ENCODE data around the gene DIP2C. TPM values are rescaled to one million over a fixed set of nuclear protein-coding genes. Genes with fewer than 3 reads are reported as not detected.

The DIP2C gene
- total and polyA plus RNA-seq, 2 experiments from 2014 or later, result 9.1 to 15.8 TPM

DNA sequence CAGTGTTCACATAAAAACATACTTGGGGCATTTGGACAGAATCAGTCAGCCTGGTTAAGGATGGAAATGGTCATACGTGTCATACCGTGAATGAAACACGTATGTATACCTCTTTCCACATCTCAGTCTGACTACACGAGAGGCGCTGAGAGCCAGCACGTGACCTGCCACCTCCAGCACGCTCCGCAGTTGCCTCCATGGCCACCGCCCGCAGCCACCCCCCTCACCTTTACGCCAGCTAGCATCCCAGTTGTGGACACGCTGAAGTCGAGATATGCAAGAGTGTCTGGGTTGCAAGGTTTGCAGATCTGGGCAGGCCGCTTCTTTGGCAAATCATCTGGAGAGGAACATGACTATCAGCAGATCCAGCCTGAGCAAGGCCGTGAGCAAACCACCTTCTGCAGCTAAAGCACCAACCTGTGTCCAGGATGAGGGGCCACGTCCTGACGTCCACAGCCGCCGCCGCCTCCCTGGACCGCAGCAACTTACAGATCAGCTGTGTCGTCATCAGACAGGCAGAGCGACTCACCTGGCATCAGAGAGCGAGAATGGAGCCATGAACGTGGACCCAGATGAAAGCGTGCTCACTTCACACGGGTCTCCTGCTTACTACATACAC is 344.8 kb downstream of the DIP2C start:
- Histone ChIP-seq H3K36me3 (peaks cover 7% of the 10 kb centered on the region), H3K27ac (no peak overlapping the region), H3K9me3 (ENCODE audit: low read depth) (no peaks in the 10 kb centered on the region), H3K27me3 (no peaks in the 10 kb centered on the region), H3K4me1 (ENCODE audit: low read depth) (no peaks in the 10 kb centered on the region), H3K4me3 (no peak overlapping the region)
- no peak for DNase-seq (ENCODE audit: low read depth in 1 of 2, low spot score in 1 of 2)
- TF ChIP-seq, protein P1, sequence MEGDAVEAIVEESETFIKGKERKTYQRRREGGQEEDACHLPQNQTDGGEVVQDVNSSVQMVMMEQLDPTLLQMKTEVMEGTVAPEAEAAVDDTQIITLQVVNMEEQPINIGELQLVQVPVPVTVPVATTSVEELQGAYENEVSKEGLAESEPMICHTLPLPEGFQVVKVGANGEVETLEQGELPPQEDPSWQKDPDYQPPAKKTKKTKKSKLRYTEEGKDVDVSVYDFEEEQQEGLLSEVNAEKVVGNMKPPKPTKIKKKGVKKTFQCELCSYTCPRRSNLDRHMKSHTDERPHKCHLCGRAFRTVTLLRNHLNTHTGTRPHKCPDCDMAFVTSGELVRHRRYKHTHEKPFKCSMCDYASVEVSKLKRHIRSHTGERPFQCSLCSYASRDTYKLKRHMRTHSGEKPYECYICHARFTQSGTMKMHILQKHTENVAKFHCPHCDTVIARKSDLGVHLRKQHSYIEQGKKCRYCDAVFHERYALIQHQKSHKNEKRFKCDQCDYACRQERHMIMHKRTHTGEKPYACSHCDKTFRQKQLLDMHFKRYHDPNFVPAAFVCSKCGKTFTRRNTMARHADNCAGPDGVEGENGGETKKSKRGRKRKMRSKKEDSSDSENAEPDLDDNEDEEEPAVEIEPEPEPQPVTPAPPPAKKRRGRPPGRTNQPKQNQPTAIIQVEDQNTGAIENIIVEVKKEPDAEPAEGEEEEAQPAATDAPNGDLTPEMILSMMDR (IDR thresholded peaks at IDR 0.05; ENCODE audit: low read depth, low read length), result no peak

DNA sequence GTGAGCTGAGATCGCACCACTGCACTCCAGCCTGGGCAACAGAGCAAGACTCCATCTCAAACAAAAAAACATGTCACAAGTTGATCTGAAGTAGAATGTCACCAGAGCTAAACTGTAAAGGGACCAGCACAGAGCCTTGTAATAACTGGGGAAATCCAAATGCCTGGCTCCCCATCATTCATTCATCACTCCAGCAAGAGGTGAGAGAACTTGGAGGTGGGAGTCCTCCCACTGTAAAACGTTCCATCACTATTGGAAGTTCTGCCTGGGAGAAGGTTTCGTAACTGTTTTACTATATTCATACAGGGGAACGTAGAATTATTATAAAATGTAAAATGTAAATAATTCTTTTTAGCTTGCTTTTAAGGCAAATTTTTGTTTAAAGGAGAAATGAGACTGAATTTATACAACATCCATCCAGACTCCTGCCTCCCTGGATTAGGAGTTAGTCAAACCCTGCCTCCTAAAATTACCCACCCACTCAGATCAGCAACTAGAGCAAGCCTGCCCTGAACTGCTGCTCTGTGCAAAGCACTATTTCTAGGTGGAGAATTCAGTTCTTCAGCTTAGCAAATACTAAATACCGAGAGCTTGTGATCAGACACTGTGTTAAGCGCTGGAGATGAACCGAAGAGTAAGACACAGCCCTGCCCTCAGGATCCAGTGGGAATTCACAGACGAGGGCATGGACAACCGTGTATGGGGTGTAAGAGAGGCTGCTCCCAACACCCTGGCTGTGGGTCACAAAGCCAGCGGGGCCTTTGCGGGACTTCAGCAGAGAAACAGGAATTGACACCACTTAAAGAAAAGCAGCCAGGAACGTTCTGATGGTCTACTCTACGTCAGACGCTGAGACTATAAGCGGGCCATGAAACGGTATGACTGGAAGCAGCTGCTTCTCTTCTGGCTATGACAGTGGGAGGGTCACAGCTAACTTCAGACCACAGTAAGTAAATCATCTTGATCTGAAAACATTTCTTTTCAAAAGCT is 345.9 kb downstream of the DIP2C start:
- no peak overlapping the region for H3K27ac ChIP-seq
- H3K4me3 ChIP-seq, result no peak overlapping the region
- TF ChIP-seq, protein P1 (IDR thresholded peaks at IDR 0.05; ENCODE audit: low read depth, low read length), result no peak
- no peaks in the 10 kb centered on the region for H3K27me3 ChIP-seq
- peaks cover 3% of the 10 kb centered on the region for H3K36me3 ChIP-seq
- no peak for DNase-seq (ENCODE audit: low read depth in 1 of 2, low spot score in 1 of 2)
- no peaks in the 10 kb centered on the region for H3K4me1 ChIP-seq (ENCODE audit: low read depth)
- no peaks in the 10 kb centered on the region for H3K9me3 ChIP-seq (ENCODE audit: low read depth)

DNA sequence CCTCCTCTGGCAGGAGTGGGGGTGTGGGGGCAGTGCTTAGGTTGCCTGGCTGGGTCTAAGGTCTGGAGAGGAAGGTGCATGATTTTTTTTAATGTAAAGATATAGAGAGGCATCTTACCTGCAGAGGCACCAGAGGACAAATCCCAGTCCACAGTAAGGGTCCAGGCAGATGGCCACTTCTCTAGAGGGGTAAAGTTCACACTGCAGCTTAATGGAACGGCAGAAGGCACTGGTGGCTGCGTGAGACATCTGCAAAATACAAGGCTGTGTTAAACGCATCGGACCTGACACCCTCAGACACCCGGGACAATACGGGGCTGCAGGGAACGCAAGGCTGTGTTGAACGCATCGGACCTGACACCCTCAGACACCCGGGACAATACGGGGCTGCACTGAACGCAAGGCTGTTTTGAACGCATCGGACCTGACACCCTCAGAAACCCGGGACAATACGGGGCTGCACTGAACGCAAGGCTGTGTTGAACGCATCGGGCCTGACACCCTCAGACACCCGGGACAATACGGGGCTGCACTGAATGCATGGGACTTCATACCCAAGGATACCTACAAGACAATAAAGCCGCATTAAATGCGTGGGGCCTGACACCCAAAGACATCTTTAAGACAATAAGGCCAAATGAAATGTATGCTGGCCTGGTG is 348.3 kb downstream of the DIP2C start:
- TF ChIP-seq, protein P1 (IDR thresholded peaks at IDR 0.05; ENCODE audit: low read depth, low read length), result no peak
- H3K36me3 ChIP-seq, result peaks cover 3% of the 10 kb centered on the region
- DNase-seq (ENCODE audit: low read depth in 1 of 2, low spot score in 1 of 2), result no peak
- no peak overlapping the region for H3K4me3 ChIP-seq
- H3K27ac ChIP-seq, result no peak overlapping the region
- H3K27me3 ChIP-seq, result no peaks in the 10 kb centered on the region
- no peaks in the 10 kb centered on the region for H3K9me3 ChIP-seq (ENCODE audit: low read depth)
- H3K4me1 ChIP-seq (ENCODE audit: low read depth), result no peaks in the 10 kb centered on the region

DNA sequence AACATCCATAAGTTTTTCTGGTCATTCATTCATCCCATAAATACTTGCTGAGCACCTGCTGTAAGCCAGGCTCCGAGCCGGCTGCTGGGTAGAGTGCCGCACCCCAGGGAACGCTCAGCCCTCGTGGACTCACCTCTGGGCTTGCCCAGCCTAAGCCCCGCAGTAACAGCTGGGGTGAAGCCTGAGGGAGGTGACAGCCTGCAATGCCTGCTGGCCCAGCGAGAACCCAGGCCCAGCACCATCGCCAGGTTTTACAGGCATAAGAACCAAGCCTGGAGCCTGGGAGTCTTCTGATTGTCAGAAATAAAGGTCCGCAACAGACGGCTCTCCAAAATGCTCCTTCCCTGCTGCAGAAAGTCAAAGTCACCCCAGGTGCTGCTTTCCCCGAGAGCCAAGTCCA is 348.8 kb downstream of the DIP2C start:
- TF ChIP-seq, protein P1 (IDR thresholded peaks at IDR 0.05; ENCODE audit: low read depth, low read length), result no peak
- Histone ChIP-seq H3K4me1 (ENCODE audit: low read depth) (no peaks in the 10 kb centered on the region), H3K27me3 (no peaks in the 10 kb centered on the region), H3K4me3 (no peak overlapping the region), H3K9me3 (ENCODE audit: low read depth) (no peaks in the 10 kb centered on the region), H3K36me3 (peaks cover 3% of the 10 kb centered on the region), H3K27ac (no peak overlapping the region)
- DNase-seq (ENCODE audit: low read depth in 1 of 2, low spot score in 1 of 2), result no peak

DNA sequence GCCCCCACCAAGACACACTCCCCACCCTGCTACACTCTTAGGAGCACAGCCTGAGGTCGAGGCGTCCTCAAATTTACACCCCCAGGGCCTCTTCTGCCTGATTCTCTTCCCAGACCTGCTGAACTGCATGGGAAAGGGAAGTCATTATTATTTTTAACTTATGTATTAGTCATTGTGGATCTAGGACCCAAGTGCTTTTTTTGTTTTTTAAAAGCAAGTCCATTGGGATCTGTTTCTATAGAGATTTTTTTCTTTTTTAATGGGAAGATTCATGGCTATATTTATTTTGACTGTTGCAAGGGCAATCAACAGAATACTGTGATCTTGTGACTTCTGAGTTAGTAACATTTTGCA is 350.5 kb downstream of the DIP2C start:
- H3K27me3 ChIP-seq, result no peaks in the 10 kb centered on the region
- no peak for DNase-seq (ENCODE audit: low read depth in 1 of 2, low spot score in 1 of 2)
- TF ChIP-seq, protein P1 (IDR thresholded peaks at IDR 0.05; ENCODE audit: low read depth, low read length), result no peak
- H3K4me3 ChIP-seq, result no peak overlapping the region
- H3K27ac ChIP-seq, result no peak overlapping the region
- peaks cover 3% of the 10 kb centered on the region for H3K36me3 ChIP-seq
- H3K9me3 ChIP-seq (ENCODE audit: low read depth), result no peaks in the 10 kb centered on the region
- no peaks in the 10 kb centered on the region for H3K4me1 ChIP-seq (ENCODE audit: low read depth)
